Measurements from ENCODE around the gene PERM1. TPM values are rescaled to one million over a fixed set of nuclear protein-coding genes. Genes with fewer than 3 reads are reported as not detected.

Gene PERM1
- total and polyA plus RNA-seq, 9 of the 15 experiments (the other 6 are each of a cell fraction or from before 2014, with no cell fraction given) = not detected

- peak in 1 of 2 experiments; percentile 64; a peak in 1 of 3 replicates for TF ChIP-seq CBX3 (IDR thresholded peaks at IDR 0.05; ENCODE audit: borderline replicate concordance in 1 of 2, low read length in 2 of 2)
- no peak for TF ChIP-seq ARNT (IDR thresholded peaks at IDR 0.05)
- no peak for TF ChIP-seq NRF1 (conservative IDR thresholded peaks at IDR 0.05 in 1 of 2, IDR thresholded peaks at IDR 0.05 in 1 of 2)
- no peak for TF ChIP-seq TEAD1 (CRISPR knock-in tag; IDR thresholded peaks at IDR 0.05)
- no peak for TF ChIP-seq GATA2 (CRISPR knock-in tag; IDR thresholded peaks at IDR 0.05)
- TF ChIP-seq DNMT1 (IDR thresholded peaks at IDR 0.05) = no peak
- TF ChIP-seq, protein P1, sequence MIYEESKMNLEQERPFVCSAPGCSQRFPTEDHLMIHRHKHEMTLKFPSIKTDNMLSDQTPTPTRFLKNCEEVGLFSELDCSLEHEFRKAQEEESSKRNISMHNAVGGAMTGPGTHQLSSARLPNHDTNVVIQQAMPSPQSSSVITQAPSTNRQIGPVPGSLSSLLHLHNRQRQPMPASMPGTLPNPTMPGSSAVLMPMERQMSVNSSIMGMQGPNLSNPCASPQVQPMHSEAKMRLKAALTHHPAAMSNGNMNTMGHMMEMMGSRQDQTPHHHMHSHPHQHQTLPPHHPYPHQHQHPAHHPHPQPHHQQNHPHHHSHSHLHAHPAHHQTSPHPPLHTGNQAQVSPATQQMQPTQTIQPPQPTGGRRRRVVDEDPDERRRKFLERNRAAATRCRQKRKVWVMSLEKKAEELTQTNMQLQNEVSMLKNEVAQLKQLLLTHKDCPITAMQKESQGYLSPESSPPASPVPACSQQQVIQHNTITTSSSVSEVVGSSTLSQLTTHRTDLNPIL (CRISPR knock-in tag; IDR thresholded peaks at IDR 0.05) = no peak
- peak; percentile 9; the same call in 1 of the 2 replicates for TF ChIP-seq CREB1 (IDR thresholded peaks at IDR 0.05)
- no peak for TF ChIP-seq CREB1 (CRISPR knock-in tag; IDR thresholded peaks at IDR 0.05)
- no peak for TF ChIP-seq HNRNPLL (IDR thresholded peaks at IDR 0.05; ENCODE audit: low read depth, low read length, poor library complexity, severe bottlenecking)
- TF ChIP-seq ZNF408 (CRISPR knock-in tag; IDR thresholded peaks at IDR 0.05; ENCODE audit: low read depth) = no peak
- TF ChIP-seq POLR2A (conservative IDR thresholded peaks at IDR 0.05) = no peak
- no peak for TF ChIP-seq SNIP1 (IDR thresholded peaks at IDR 0.05; ENCODE audit: low read depth)
- no peak for TF ChIP-seq ZNF212 (CRISPR knock-in tag; IDR thresholded peaks at IDR 0.05)
- no peak for TF ChIP-seq NR3C1 (CRISPR knock-in tag; IDR thresholded peaks at IDR 0.05)
- TF ChIP-seq ZBTB7A (IDR thresholded peaks at IDR 0.05; ENCODE audit: borderline replicate concordance, control insufficient read depth, low read depth, low read length) = peak; percentile 97
- TF ChIP-seq KLF1 (tag; IDR thresholded peaks at IDR 0.05) = no peak
- 0 out of 4 replicates have a peak, but pooled peaks of 1 of the 2 experiments have one; percentile 20 for TF ChIP-seq KDM4B (IDR thresholded peaks at IDR 0.05; ENCODE audit: borderline replicate concordance in 2 of 2, low read depth in 1 of 2)
- no peak for TF ChIP-seq HMBOX1 (IDR thresholded peaks at IDR 0.05)
- TF ChIP-seq THRAP3 (IDR thresholded peaks at IDR 0.05; ENCODE audit: borderline replicate concordance) = no peak
- no peak for TF ChIP-seq SRSF9 (IDR thresholded peaks at IDR 0.05; ENCODE audit: borderline replicate concordance, low read depth, low read length)
- no peak for TF ChIP-seq MAFF (IDR thresholded peaks at IDR 0.05; ENCODE audit: low read length)
- TF ChIP-seq CC2D1A (IDR thresholded peaks at IDR 0.05) = peak; percentile 90; the same call in 1 of the 2 replicates
- no peak for TF ChIP-seq ZBED1 (IDR thresholded peaks at IDR 0.05)
- no peak for TF ChIP-seq ZNF174 (CRISPR knock-in tag; IDR thresholded peaks at IDR 0.05)
- TF ChIP-seq NR2F6 (CRISPR knock-in tag; IDR thresholded peaks at IDR 0.05) = no peak
- no peak for TF ChIP-seq ZSCAN32 (CRISPR knock-in tag; IDR thresholded peaks at IDR 0.05)
- TF ChIP-seq, protein P2, sequence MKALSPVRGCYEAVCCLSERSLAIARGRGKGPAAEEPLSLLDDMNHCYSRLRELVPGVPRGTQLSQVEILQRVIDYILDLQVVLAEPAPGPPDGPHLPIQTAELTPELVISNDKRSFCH (CRISPR knock-in tag; IDR thresholded peaks at IDR 0.05) = no peak
- TF ChIP-seq, protein P2 (tag; IDR thresholded peaks at IDR 0.05) = no peak
- TF ChIP-seq BHLHE40 (IDR thresholded peaks at IDR 0.05; ENCODE audit: low read length) = no peak
These were observed 37.5 kb upstream of the PERM1 start (continued) for GRCh38 chr1:1019122-1019999.

Measured in K562 (cell line).